Measurements from ENCODE around the gene MPC2.
A peak's percentile ranks its signal among the peaks of the same experiment; 100 is the strongest.

MPC2 gene

DNA sequence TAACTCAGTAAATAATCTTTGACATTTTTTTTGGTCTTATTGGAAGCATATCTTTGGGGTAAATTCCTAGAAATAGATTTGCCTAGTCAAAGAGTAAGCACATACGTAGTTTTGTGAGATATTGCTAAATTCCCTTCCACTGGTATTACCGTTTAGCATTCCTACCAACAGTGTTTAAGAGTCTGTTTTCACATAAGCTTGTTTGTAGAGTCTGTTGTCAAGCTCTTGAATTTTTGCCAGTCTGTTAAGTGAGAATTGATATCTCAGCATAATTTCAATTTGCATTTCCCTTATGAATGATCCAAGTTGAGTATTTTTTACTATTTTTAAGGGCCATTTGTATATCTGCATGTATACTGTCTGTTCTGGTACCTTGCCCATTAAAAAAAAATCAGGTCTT, 37.0 kb upstream of the MPC2 start:
- DNase-seq (ENCODE audit: low read depth) = no peak
- no peak overlapping the region for H3K4me3 ChIP-seq (ENCODE audit: low read length)
- TF ChIP-seq, protein P1, sequence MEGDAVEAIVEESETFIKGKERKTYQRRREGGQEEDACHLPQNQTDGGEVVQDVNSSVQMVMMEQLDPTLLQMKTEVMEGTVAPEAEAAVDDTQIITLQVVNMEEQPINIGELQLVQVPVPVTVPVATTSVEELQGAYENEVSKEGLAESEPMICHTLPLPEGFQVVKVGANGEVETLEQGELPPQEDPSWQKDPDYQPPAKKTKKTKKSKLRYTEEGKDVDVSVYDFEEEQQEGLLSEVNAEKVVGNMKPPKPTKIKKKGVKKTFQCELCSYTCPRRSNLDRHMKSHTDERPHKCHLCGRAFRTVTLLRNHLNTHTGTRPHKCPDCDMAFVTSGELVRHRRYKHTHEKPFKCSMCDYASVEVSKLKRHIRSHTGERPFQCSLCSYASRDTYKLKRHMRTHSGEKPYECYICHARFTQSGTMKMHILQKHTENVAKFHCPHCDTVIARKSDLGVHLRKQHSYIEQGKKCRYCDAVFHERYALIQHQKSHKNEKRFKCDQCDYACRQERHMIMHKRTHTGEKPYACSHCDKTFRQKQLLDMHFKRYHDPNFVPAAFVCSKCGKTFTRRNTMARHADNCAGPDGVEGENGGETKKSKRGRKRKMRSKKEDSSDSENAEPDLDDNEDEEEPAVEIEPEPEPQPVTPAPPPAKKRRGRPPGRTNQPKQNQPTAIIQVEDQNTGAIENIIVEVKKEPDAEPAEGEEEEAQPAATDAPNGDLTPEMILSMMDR (IDR thresholded peaks at IDR 0.05; ENCODE audit: insufficient read depth, low read depth, low read length, missing control alignments) = no peak

GRCh38 chr1:167968569-167968968, 31.7 kb upstream of the MPC2 start:
- no peak overlapping the region for H3K4me3 ChIP-seq (ENCODE audit: low read length)
- TF ChIP-seq, protein P1 (IDR thresholded peaks at IDR 0.05; ENCODE audit: insufficient read depth, low read depth, low read length, missing control alignments) = no peak
- no peak for DNase-seq (ENCODE audit: low read depth)

- no peak for DNase-seq (ENCODE audit: low read depth)
- TF ChIP-seq, protein P1 (IDR thresholded peaks at IDR 0.05; ENCODE audit: insufficient read depth, low read depth, low read length, missing control alignments) = no peak
- H3K4me3 ChIP-seq (ENCODE audit: low read length) = no peak overlapping the region
Measured at GRCh38 chr1:167966050-167966449, 29.2 kb upstream of the MPC2 start.

DNA sequence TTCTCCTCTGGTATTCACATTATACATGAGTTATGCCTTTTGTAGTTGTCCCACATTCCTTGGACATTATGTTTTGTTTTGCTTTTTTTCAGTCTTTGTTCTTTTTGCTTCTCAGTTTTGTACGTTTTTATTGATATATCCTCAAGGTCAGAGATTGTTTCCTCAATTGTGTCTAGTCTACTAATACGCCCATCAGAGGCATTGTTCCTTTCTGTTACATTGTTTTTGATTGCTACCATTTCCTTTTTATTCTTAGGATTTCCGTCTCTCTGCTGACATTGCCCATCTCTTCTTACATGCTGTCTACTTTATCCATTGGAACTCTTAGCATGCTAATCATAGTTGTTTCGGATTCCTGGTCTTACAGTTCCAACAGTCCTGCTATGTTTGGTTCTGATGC, 27.8 kb upstream of the MPC2 start:
- TF ChIP-seq, protein P1 (IDR thresholded peaks at IDR 0.05; ENCODE audit: insufficient read depth, low read depth, low read length, missing control alignments) = no peak
- no peak for DNase-seq (ENCODE audit: low read depth)
- H3K4me3 ChIP-seq (ENCODE audit: low read length) = no peak overlapping the region

DNA sequence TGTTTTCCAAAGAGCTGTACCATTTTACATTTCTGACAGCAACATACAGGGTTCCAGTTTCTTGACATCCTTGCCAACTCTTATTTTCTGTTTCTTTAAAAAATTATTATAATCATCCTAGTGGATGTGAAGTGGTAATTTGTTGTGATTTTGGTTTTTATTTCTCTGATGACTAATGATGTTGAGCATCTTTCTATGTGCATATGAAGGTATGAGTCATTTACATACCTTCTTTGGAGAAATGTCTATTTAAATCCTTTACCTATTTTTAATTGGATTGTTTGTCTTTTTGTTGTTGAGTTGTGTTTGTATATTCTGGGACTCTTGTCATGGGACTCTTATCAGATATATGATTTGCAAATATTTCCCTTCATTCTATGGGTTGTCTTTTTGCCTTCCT, 20.8 kb upstream of the MPC2 start:
- DNase-seq (ENCODE audit: low read depth) = peak; percentile 29
- TF ChIP-seq, protein P1 (IDR thresholded peaks at IDR 0.05; ENCODE audit: insufficient read depth, low read depth, low read length, missing control alignments) = no peak
- H3K4me3 ChIP-seq (ENCODE audit: low read length) = no peak overlapping the region

DNA sequence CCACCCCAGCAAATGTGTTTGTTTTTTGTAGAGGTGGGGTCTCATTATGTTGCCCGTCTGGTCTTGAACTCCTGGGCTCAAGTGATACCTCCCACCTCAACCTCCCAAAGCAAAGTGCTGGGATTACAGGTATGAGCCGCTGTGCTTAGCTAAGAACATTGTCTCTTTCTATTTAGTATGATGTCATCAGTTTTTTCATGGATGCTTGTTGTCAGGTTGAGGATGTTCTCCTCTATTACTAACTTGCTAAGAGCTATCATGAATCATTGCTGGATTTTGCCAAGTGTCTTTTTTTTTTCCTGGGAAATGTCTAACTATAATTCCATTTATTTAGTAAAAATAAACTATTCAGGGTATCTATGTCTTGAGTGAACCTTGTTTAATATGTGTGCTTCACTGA, 19.0 kb upstream of the MPC2 start:
- DNase-seq (ENCODE audit: low read depth) = peak; percentile 51
- H3K4me3 ChIP-seq (ENCODE audit: low read length) = no peak overlapping the region
- TF ChIP-seq, protein P1 (IDR thresholded peaks at IDR 0.05; ENCODE audit: insufficient read depth, low read depth, low read length, missing control alignments) = no peak

GRCh38 chr1:167950569-167950968, 13.7 kb upstream of the MPC2 start:
- H3K4me3 ChIP-seq (ENCODE audit: low read length) = no peak overlapping the region
- no peak for DNase-seq (ENCODE audit: low read depth)
- TF ChIP-seq, protein P1 (IDR thresholded peaks at IDR 0.05; ENCODE audit: insufficient read depth, low read depth, low read length, missing control alignments) = no peak
